WERI-Rb-1 (cell line): ENCODE results near the gene TRIO.

ENCODE experiments used
- DNase-seq: peaks from one replicate; pipeline ENCODE4 v3.0.0-alpha.2; 2020
- H3K27ac ChIP-seq: fragments of 250-450 bp; sonication (Bioruptor Pico); 2 replicates; pipeline ENCODE4 v1.5.1; 2020; ENCODE audit warnings: mild to moderate bottlenecking, moderate library complexity
- H3K27me3 ChIP-seq: fragments of 250-450 bp; sonication (Bioruptor Pico); 2 replicates; pipeline ENCODE4 v1.5.1; 2021; ENCODE audit warnings: mild to moderate bottlenecking, low read depth, moderate library complexity; ENCODE audit not compliant: insufficient read depth, severe bottlenecking
- H3K36me3 ChIP-seq: fragments of 250-450 bp; sonication (Bioruptor Pico); 2 replicates; pipeline ENCODE4 v1.5.1; 2020; ENCODE audit warnings: mild to moderate bottlenecking, moderate library complexity
- H3K4me3 ChIP-seq: 2 replicates; pipeline ENCODE4 v1.5.1; 2011; ENCODE audit warnings: low read depth, mild to moderate bottlenecking, control low read depth, low read length
- H3K9me3 ChIP-seq: fragments of 250-450 bp; sonication (Bioruptor Pico); 2 replicates; pipeline ENCODE4 v1.5.1; 2021; ENCODE audit warnings: mild to moderate bottlenecking, moderate library complexity; ENCODE audit not compliant: severe bottlenecking
- TF ChIP-seq, protein P1 (sequence below): IDR thresholded peaks from 2 replicates; pipeline ENCODE4 v1.5.1; 2011; ENCODE audit warnings: low read depth, mild to moderate bottlenecking, control low read depth, inconsistent platforms, low read length

The TRIO gene

DNA sequence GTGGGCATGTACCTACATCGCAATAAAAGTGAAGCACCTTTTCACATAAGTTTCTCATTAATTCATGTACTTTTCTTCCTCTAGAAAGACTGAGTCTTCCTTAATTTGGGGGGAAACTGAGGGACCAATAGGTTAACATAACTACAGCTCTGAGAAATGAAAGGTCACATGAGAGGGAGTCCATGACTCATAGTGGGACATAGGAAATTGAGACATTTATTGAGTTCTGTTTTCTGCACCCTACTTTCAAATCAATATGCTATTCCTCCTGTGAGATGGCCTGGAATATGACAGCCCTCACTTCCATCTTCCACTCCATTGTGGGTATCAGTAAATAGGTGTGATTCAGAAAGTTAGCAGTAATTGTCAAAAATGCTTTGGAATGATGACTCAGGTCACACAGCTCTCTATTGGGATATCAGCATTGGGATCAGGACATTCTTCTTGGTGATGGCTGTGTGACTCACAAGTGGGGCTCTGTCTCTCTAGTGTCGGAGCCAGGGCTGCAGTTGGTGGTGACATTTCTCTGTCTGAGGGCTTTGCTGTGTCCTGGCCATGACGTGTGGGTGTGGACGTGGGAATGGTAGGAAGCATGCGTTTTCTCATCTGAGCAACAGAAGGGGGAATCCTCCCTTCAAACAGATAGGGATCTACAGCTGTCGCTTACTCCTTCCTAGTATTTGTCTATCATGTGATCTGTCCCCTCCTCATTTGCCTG lies 125.0 kb downstream of the TRIO start:
- Histone ChIP-seq H3K27ac (no peak overlapping the region), H3K27me3 (no peaks in the 10 kb centered on the region), H3K36me3 (no peaks in the 10 kb centered on the region), H3K4me3 (no peak overlapping the region), H3K9me3 (no peaks in the 10 kb centered on the region)
- TF ChIP-seq, protein P1, sequence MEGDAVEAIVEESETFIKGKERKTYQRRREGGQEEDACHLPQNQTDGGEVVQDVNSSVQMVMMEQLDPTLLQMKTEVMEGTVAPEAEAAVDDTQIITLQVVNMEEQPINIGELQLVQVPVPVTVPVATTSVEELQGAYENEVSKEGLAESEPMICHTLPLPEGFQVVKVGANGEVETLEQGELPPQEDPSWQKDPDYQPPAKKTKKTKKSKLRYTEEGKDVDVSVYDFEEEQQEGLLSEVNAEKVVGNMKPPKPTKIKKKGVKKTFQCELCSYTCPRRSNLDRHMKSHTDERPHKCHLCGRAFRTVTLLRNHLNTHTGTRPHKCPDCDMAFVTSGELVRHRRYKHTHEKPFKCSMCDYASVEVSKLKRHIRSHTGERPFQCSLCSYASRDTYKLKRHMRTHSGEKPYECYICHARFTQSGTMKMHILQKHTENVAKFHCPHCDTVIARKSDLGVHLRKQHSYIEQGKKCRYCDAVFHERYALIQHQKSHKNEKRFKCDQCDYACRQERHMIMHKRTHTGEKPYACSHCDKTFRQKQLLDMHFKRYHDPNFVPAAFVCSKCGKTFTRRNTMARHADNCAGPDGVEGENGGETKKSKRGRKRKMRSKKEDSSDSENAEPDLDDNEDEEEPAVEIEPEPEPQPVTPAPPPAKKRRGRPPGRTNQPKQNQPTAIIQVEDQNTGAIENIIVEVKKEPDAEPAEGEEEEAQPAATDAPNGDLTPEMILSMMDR: no peak
- DNase-seq: no peak

DNA sequence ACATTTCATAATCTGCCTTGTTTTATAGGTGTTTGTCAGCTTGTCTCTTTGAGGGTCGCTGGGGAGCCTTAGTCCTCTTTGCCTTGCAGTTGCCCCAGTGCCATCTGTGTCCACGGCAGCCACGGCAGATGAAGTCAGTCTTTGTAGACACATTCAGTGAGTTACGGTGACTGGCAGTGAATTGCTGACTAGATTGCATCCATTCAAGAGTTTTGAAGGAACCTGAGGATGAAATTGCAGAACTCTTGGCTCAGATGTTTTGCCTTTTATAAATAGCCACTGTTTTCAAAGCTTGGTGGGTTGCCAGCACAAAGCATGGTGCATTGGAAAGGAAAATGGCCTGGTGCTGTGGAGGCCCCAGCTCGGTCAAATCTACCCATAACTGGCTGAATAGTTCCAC lies 125.6 kb downstream of the TRIO start:
- Histone ChIP-seq H3K36me3 (no peaks in the 10 kb centered on the region), H3K9me3 (no peaks in the 10 kb centered on the region), H3K27ac (no peak overlapping the region), H3K4me3 (no peak overlapping the region), H3K27me3 (no peaks in the 10 kb centered on the region)
- TF ChIP-seq, protein P1: no peak
- DNase-seq: no peak

DNA sequence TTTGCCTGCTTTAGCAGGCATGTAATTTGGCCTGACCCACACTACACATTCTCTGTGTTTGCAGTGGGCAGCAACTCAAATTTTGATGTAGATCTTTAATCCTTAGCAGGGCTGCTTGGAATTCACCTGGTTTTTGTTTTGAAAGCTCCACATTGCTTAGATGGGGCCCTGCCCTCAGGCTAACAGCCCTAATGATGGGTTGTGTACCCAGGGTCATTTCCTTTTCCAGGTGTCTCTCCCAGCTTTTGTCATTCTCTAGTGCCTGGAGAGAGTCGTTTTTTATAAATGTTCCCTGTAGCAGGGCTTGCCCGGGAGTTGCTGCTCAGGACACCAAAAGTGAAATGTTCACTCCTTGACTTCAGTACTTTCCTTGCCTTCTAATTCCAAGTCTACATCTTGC lies 126.3 kb downstream of the TRIO start:
- Histone ChIP-seq H3K9me3 (no peaks in the 10 kb centered on the region), H3K4me3 (no peak overlapping the region), H3K36me3 (no peaks in the 10 kb centered on the region), H3K27ac (no peak overlapping the region), H3K27me3 (no peaks in the 10 kb centered on the region)
- TF ChIP-seq, protein P1: no peak
- DNase-seq: no peak

DNA sequence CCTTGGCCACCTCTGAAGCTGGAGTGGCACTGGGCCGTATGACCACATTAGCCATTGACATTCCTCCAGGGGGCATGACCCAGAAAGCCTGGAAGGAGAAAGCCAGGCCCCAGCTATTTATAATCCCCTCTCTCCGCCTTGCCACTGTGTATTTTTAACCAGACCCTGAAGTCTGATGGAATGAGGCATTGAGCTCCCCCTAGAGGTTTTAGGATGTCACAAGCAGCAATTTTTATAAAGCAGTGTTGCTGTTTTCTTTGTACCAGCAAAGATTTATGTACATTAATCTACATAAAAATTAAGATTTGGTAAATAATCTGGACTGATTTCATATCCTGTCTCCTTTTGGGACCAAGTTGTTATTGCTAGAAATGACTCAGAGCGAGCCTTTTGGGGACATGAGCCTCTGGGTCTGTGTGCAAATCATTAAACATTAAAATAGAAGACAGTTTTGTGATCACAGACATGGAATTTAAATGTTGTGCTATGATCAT lies 127.1 kb downstream of the TRIO start:
- DNase-seq: peak; percentile 70
- Histone ChIP-seq H3K27ac (no peak overlapping the region), H3K9me3 (no peaks in the 10 kb centered on the region), H3K27me3 (no peaks in the 10 kb centered on the region), H3K4me3 (no peak overlapping the region), H3K36me3 (no peaks in the 10 kb centered on the region)
- TF ChIP-seq, protein P1: peak; percentile 74

DNA sequence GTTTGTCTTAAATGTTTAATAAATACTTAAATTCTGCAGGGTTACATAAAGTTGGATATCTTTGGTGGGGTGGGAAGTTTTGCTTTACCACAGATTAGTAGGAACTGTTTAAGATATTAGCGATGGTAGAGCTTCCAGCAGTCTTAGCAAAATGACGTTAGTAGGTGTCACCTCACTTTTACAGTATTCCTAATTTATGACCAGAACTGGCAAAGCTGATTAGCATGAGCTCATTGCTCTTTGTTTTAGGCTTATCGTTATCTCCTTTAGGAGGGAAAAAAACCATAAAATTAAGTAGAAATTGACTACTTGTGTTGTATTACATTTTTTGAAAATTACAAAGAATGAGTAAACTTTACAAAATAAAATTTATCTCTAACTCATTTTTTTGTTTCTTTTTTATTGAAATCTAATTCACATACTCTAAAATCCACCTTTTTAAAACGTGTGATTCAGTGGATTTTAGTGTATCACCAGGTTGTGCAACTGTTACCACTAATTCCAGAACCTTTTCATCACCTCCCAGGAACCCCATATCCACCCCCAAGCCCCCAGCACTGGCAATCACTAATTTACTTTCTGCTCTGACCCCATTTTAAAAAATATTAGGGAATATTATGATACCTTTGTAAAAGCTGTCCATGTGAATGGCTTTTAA lies 129.5 kb downstream of the TRIO start:
- no peak overlapping the region for H3K27ac ChIP-seq
- H3K27me3 ChIP-seq: no peaks in the 10 kb centered on the region

More for the DNA sequence above, 129.5 kb downstream of the TRIO start:
- no peaks in the 10 kb centered on the region for H3K9me3 ChIP-seq
- no peaks in the 10 kb centered on the region for H3K36me3 ChIP-seq
- no peak for DNase-seq
- TF ChIP-seq, protein P1: no peak
- H3K4me3 ChIP-seq: no peak overlapping the region
